ENCODE measurements around the gene SH3PXD2A.

DNA sequence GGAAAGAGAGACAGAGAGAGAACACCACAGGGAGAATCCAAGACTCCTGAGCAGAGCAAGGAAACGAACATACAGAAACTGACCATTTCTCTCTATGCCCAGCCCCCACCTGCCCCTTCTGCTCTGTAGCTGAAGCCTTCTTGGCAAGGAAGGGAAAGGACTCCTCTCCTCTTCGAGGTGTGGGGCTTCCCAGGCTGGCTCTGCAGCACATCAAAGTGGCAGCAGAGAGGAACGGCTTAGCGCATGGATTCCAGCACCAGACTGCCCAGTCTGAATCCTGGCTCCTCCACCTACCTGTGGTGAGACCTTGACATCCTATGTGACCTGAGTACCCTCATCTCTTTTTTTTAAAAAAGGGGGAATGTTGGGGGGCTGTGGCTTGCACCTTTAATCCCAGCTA, 69.4 kb downstream of the SH3PXD2A start:
- TF ChIP-seq GATA2 (IDR thresholded peaks at IDR 0.05; ENCODE audit: low read depth, low read length) (no peak), GATA3 (IDR thresholded peaks at IDR 0.05; ENCODE audit: low read depth, low read length) (no peak)

Data from SH-SY5Y (cell line).